CD14-positive monocyte (primary cell): ENCODE data around the gene TXNDC17. TPM values are rescaled to one million over a fixed set of nuclear protein-coding genes. Genes with fewer than 3 reads are reported as not detected.

ENCODE experiments used
- DNase-seq, 3 donors: peaks; one replicate each; pipeline ENCODE4 v3.0.0-alpha.2; 2011 to 2022
- H2AFZ ChIP-seq: 2 replicates; pipeline ENCODE4 v1.6.0; 2012; ENCODE audit warnings: mild to moderate bottlenecking, low read depth, low read length, inconsistent platforms; ENCODE audit not compliant: insufficient read depth, poor library complexity, severe bottlenecking
- H3K27ac ChIP-seq, 2 donors: 1 replicate in 1 of 2; 2 replicates in 1 of 2; pipeline ENCODE4 v1.5.1; 2012 to 2013; ENCODE audit warnings: low read length in 2 of 2, control low read depth in 1 of 2, inconsistent platforms in 1 of 2, low read depth in 1 of 2, mild to moderate bottlenecking in 1 of 2
- H3K27me3 ChIP-seq, 2 donors: one replicate each; pipeline versions ENCODE4 v1.6.0 to v1.6.1; 2011 to 2013; ENCODE audit warnings: low read length in 2 of 2; ENCODE audit not compliant: control insufficient read depth in 2 of 2, insufficient read depth in 2 of 2
- H3K36me3 ChIP-seq, 2 donors: replicated peaks in 1 of 2; 1 replicate in 1 of 2; 2 replicates in 1 of 2; pipeline versions ENCODE4 v1.5.1 to v1.6.1; 2012 to 2013; ENCODE audit warnings: low read length in 2 of 2, control low read depth in 1 of 2, inconsistent platforms in 1 of 2, mild to moderate bottlenecking in 1 of 2; ENCODE audit not compliant: insufficient read depth in 2 of 2, control insufficient read depth in 1 of 2
- H3K4me1 ChIP-seq, 2 donors: 1 replicate in 1 of 2; 2 replicates in 1 of 2; pipeline versions ENCODE4 v1.5.1 to v1.6.1; 2012 to 2013; ENCODE audit warnings: low read length in 2 of 2, control low read depth in 1 of 2, inconsistent platforms in 1 of 2, mild to moderate bottlenecking in 1 of 2, moderate library complexity in 1 of 2; ENCODE audit not compliant: insufficient read depth in 2 of 2, control insufficient read depth in 1 of 2
- H3K4me2 ChIP-seq: replicated peaks from 2 replicates; pipeline ENCODE3; 2012; ENCODE audit warnings: low read length, moderate library complexity, mild to moderate bottlenecking; ENCODE audit not compliant: poor library complexity, severe bottlenecking; ENCODE audit errors: extremely low read depth
- H3K4me3 ChIP-seq, 3 experiments: fragments of 200-600 bp in 1 of 3; sonication (generic) in 1 of 3; replicated peaks in 1 of 3; 1 replicate in 2 of 3; 2 replicates in 1 of 3; pipeline ENCODE4 v1.5.1; 2011 to 2013; ENCODE audit warnings: low read length in 3 of 3, mild to moderate bottlenecking in 3 of 3, control low read depth in 2 of 3, low read depth in 2 of 3, inconsistent platforms in 1 of 3, moderate library complexity in 1 of 3
- H3K79me2 ChIP-seq: 2 replicates; pipeline ENCODE4 v1.6.0; 2012; ENCODE audit warnings: mild to moderate bottlenecking, control low read depth, inconsistent platforms, low read length, moderate library complexity; ENCODE audit not compliant: insufficient read depth
- H3K9ac ChIP-seq: 2 replicates; pipeline ENCODE4 v1.6.0; 2017; ENCODE audit warnings: low read length, mild to moderate bottlenecking; ENCODE audit not compliant: insufficient read depth, poor library complexity, severe bottlenecking
- H3K9me3 ChIP-seq, 2 donors: replicated peaks in 1 of 2; 1 replicate in 1 of 2; 2 replicates in 1 of 2; pipeline versions ENCODE4 v1.5.1 to v1.6.1; 2012 to 2013; ENCODE audit warnings: low read length in 2 of 2, control low read depth in 1 of 2; ENCODE audit not compliant: control insufficient read depth in 1 of 2, insufficient read depth in 1 of 2
- H4K20me1 ChIP-seq: 2 replicates; pipeline ENCODE4 v1.6.0; 2012; ENCODE audit warnings: mild to moderate bottlenecking, low read length, control low read depth, moderate library complexity; ENCODE audit not compliant: insufficient read depth
- H3K27ac Mint-ChIP-seq, 7 donors: one replicate each; pipeline ENCODE4 v1.8.0; 2020; ENCODE audit warnings: mild to moderate bottlenecking in 7 of 7, mixed read lengths in 7 of 7, moderate library complexity in 6 of 7, inconsistent platforms in 2 of 7
- H3K27me3 Mint-ChIP-seq, 3 donors: one replicate each; pipeline ENCODE4 v1.8.0; 2021 to 2022; ENCODE audit warnings: low read depth in 3 of 3, mild to moderate bottlenecking in 3 of 3, mixed read lengths in 3 of 3, moderate library complexity in 3 of 3, inconsistent platforms in 1 of 3
- H3K36me3 Mint-ChIP-seq, 2 donors: one replicate each; pipeline ENCODE4 v1.8.0; 2020; ENCODE audit warnings: mixed read lengths in 2 of 2, inconsistent platforms in 1 of 2, mild to moderate bottlenecking in 1 of 2
- H3K4me1 Mint-ChIP-seq: one replicate; pipeline ENCODE4 v1.8.0; 2020; ENCODE audit warnings: mild to moderate bottlenecking, mixed read lengths
- H3K4me3 Mint-ChIP-seq, 2 donors: one replicate each; pipeline ENCODE4 v1.8.0; 2020; ENCODE audit warnings: mild to moderate bottlenecking in 2 of 2, mixed read lengths in 2 of 2, moderate library complexity in 1 of 2
- H3K9me3 Mint-ChIP-seq, 7 donors: one replicate each; pipeline ENCODE4 v1.8.0; 2020 to 2022; ENCODE audit warnings: mixed read lengths in 7 of 7, mild to moderate bottlenecking in 6 of 7, moderate library complexity in 6 of 7, inconsistent platforms in 2 of 7
- CTCF ChIP-seq: fragments of 200-600 bp; IDR thresholded peaks from one replicate; pipeline ENCODE4 v1.8.0; 2022; ENCODE audit warnings: antibody characterized with exemption, mild to moderate bottlenecking
- WGBS: methylation state at CpG from one replicate; pipeline ENCODE4 v1.1.5; 2013; ENCODE audit warnings: missing lambda C conversion rate; ENCODE audit not compliant: insufficient coverage; 5-methylcytosine and 5-hydroxymethylcytosine counted together
- intact Hi-C, 2 donors: fragments of 100-400 bp; cut with micrococcal nuclease; formaldehyde crosslinking; loops; one replicate each; pipeline versions ENCODE4 v1.15.0 to v1.15.1; 2023
- polyA plus RNA-seq, 3 donors: library from polyadenylated mRNA; depleted of rRNA in 1 of 3; unstranded in 2 of 3; stranded (reverse) in 1 of 3; fragments of 300-500 nt in 2 of 3; fragments of >200 nt in 1 of 3; fragmentation: Illumina TruSeq in 2 of 3; gene quantifications; 1 replicate in 2 of 3; 2 replicates in 1 of 3; pipeline ENCODE4 v1.2.3, GENCODE V29; 2012 to 2021

TXNDC17 gene
- polyA plus RNA-seq, 3 donors: 88.8 to 357 (median 319) TPM

- H3K9me3 Mint-ChIP-seq: no peaks in the 10 kb centered on the region
- TF ChIP-seq CTCF: no peak
- Histone ChIP-seq H4K20me1 (no peaks in the 10 kb centered on the region), H3K36me3 (peaks cover 49 to 88% of the 10 kb centered on the region in 2 donors), H3K79me2 (no peaks in the 10 kb centered on the region), H3K27ac (no peak overlapping the region), H3K9me3 (no peaks in the 10 kb centered on the region), H3K4me2 (no peak overlapping the region), H3K4me3 (no peak overlapping the region), H2AFZ (no peak overlapping the region), H3K4me1 (no peaks in the 10 kb centered on the region), H3K27me3 (no peaks in the 10 kb centered on the region), H3K9ac (no peak overlapping the region)
- no peak overlapping the region for H3K4me3 Mint-ChIP-seq
- H3K36me3 Mint-ChIP-seq: peaks cover 72 to 86% of the 10 kb centered on the region in 2 donors
- H3K4me1 Mint-ChIP-seq: no peaks in the 10 kb centered on the region
- intact Hi-C loops: no loop called here
- H3K27ac Mint-ChIP-seq: peak overlapping the region in 1 of 7 donors; percentile 23
- peaks cover 0 to 2% (median 0%) of the 10 kb centered on the region in 3 donors for H3K27me3 Mint-ChIP-seq
- DNase-seq: no peak
- 80% methylated on average over 2 of the region's 4 CpGs for WGBS
These were observed 29.6 kb upstream of the TXNDC17 start for GRCh38 chr17:6611231-6611630.

- no peak overlapping the region for H3K4me2 ChIP-seq
- DNase-seq: no peak
- no peaks in the 10 kb centered on the region for H3K4me1 ChIP-seq
- Mint-ChIP-seq H3K4me3 (no peak overlapping the region), H3K4me1 (no peaks in the 10 kb centered on the region), H3K9me3 (no peaks in the 10 kb centered on the region), H3K36me3 (peaks cover 67 to 78% of the 10 kb centered on the region in 2 donors), H3K27me3 (no peaks in the 10 kb centered on the region), H3K27ac (no peak overlapping the region)
- intact Hi-C loops: no loop called here
- H2AFZ ChIP-seq: no peak overlapping the region
- no peak overlapping the region for H3K4me3 ChIP-seq
- no peak overlapping the region for H3K27ac ChIP-seq
- H3K36me3 ChIP-seq: peaks cover 63 to 98% of the 10 kb centered on the region in 2 donors
- WGBS: 100% methylated on average over 1 of the region's 3 CpGs
- H3K79me2 ChIP-seq: no peaks in the 10 kb centered on the region
- H3K27me3 ChIP-seq: no peaks in the 10 kb centered on the region
- H3K9me3 ChIP-seq: no peaks in the 10 kb centered on the region
- H4K20me1 ChIP-seq: no peaks in the 10 kb centered on the region
- TF ChIP-seq CTCF: no peak
- H3K9ac ChIP-seq: no peak overlapping the region
These were observed 16.9 kb upstream of the TXNDC17 start for GRCh38 chr17:6623941-6624340.
